Loucy (cell line): ENCODE results near the gene ZFY.

Experiments
- CTCF ChIP-seq: fragments of 200-600 bp; sonication (generic); conservative IDR thresholded peaks from 2 replicates; pipeline ENCODE4 v1.5.1; 2014; ENCODE audit warnings: mild to moderate bottlenecking, antibody characterized with exemption, low read length
- EZH2phosphoT487 ChIP-seq: fragments of 200-600 bp; IDR thresholded peaks from 2 replicates; pipeline ENCODE4 v1.6.1; 2018; ENCODE audit warnings: antibody characterized with exemption, mild to moderate bottlenecking, moderate library complexity, borderline replicate concordance

- TF ChIP-seq CTCF (no peak), EZH2phosphoT487 (no peak)
These were observed 21.9 kb upstream of the ZFY start for GRCh38 chrY:2913066-2913815.
